Endothelial cell of hepatic sinusoid (primary cell): Measurements from ENCODE around the gene PLCB2.

Source experiments
- in situ Hi-C: cut with HindIII; loops from 2 replicates; pipeline ENCODE4 v1.10.0; 2017; ENCODE audit warnings: low sequenced_read_pairs

The PLCB2 gene

GRCh38 chr15:40274350-40275274, 33.1 kb downstream of the PLCB2 start:
- in situ Hi-C loops = loop anchor here (5.0 kb wide), 3 partner anchors 47 to 252 kb away; no protein-coding TSS in a partner anchor

GRCh38 chr15:40273428-40273827, 34.3 kb downstream of the PLCB2 start:
- in situ Hi-C loops = loop anchor here (5.0 kb wide), 3 partner anchors 46 to 251 kb away; no protein-coding TSS in a partner anchor

- in situ Hi-C loops = loop anchor here (5.0 kb wide), 3 partner anchors 45 to 250 kb away; no protein-coding TSS in a partner anchor
These were observed 35.2 kb downstream of the PLCB2 start for GRCh38 chr15:40272485-40273056.

GRCh38 chr15:40271685-40272484, 35.9 kb downstream of the PLCB2 start:
- in situ Hi-C loops = loop anchor here (5.0 kb wide), 3 partner anchors 45 to 250 kb away; no protein-coding TSS in a partner anchor

GRCh38 chr15:40270246-40270995, 37.3 kb downstream of the PLCB2 start:
- in situ Hi-C loops = loop anchor here (5.0 kb wide), 3 partner anchors 43 to 248 kb away; no protein-coding TSS in a partner anchor

- in situ Hi-C loops = loop anchor here (5.0 kb wide), 3 partner anchors 42 to 247 kb away; no protein-coding TSS in a partner anchor
These were observed 38.1 kb downstream of the PLCB2 start for GRCh38 chr15:40269604-40270003.

- in situ Hi-C loops = no loop called here
These were observed 40.1 kb downstream of the PLCB2 start for GRCh38 chr15:40267670-40268069.

- in situ Hi-C loops = no loop called here
These were observed 40.9 kb downstream of the PLCB2 start for GRCh38 chr15:40266828-40267304.

- in situ Hi-C loops = no loop called here
These were observed 41.9 kb downstream of the PLCB2 start for GRCh38 chr15:40265875-40266274.

- in situ Hi-C loops = no loop called here
These were observed 42.4 kb downstream of the PLCB2 start for GRCh38 chr15:40265355-40265754.

GRCh38 chr15:40264321-40265153, 43.2 kb downstream of the PLCB2 start:
- in situ Hi-C loops = loop anchor here (5.0 kb wide), 1 partner anchor 102 kb away; the partner anchor contains the start of gene BUB1B

GRCh38 chr15:40263024-40263754, 44.5 kb downstream of the PLCB2 start:
- in situ Hi-C loops = loop anchor here (5.0 kb wide), 1 partner anchor 101 kb away; the partner anchor contains the start of gene BUB1B

GRCh38 chr15:40259021-40259420, 48.7 kb downstream of the PLCB2 start:
- in situ Hi-C loops = no loop called here

- in situ Hi-C loops = no loop called here
These were observed 49.2 kb downstream of the PLCB2 start for GRCh38 chr15:40258544-40258943.

GRCh38 chr15:40257656-40258450, 49.9 kb downstream of the PLCB2 start:
- in situ Hi-C loops = no loop called here

GRCh38 chr15:40256638-40257235, 51.0 kb downstream of the PLCB2 start:
- in situ Hi-C loops = no loop called here

GRCh38 chr15:40255033-40255432, 52.7 kb downstream of the PLCB2 start:
- in situ Hi-C loops = no loop called here
